GM18519 (cell line): ENCODE data around the gene IPPK.

Experiments
- ATAC-seq: cut with Tn5 transposase; IDR thresholded peaks from one replicate; pipeline ENCODE4 v1.9.1; 2021; ENCODE audit warnings: mild to moderate bottlenecking, moderate library complexity; ENCODE audit not compliant: unreplicated experiment, low FRiP score

Gene IPPK

GRCh38 chr9:92669890-92670708, at the start of gene IPPK:
TSS of gene IPPK (minus strand) at chr9:92670131. CDS start at chr9:92669988, 143 bp downstream.
- peak; percentile 90 for ATAC-seq

- no peak for ATAC-seq
Observed at GRCh38 chr9:92719028-92719647, 49.2 kb upstream of the IPPK start.

GRCh38 chr9:92718086-92719001, 48.4 kb upstream of the IPPK start:
- ATAC-seq, result no peak

GRCh38 chr9:92717201-92718085, 47.5 kb upstream of the IPPK start:
- no peak for ATAC-seq

GRCh38 chr9:92716557-92716956, 46.6 kb upstream of the IPPK start:
- no peak for ATAC-seq

GRCh38 chr9:92715488-92716231, 45.7 kb upstream of the IPPK start:
- ATAC-seq, result no peak

- no peak for ATAC-seq
Observed at GRCh38 chr9:92714787-92715487, 45.0 kb upstream of the IPPK start.

- ATAC-seq, result no peak
Observed at GRCh38 chr9:92714016-92714415, 44.1 kb upstream of the IPPK start.

- ATAC-seq, result no peak
Observed at GRCh38 chr9:92713528-92713927, 43.6 kb upstream of the IPPK start.

GRCh38 chr9:92712767-92713166, 42.8 kb upstream of the IPPK start:
- no peak for ATAC-seq

GRCh38 chr9:92711844-92712243, 41.9 kb upstream of the IPPK start:
- no peak for ATAC-seq

GRCh38 chr9:92711146-92711545, 41.2 kb upstream of the IPPK start:
- no peak for ATAC-seq

- ATAC-seq, result no peak
Observed at GRCh38 chr9:92710368-92710767, 40.4 kb upstream of the IPPK start.

- no peak for ATAC-seq
Observed at GRCh38 chr9:92709954-92710353, 40.0 kb upstream of the IPPK start.

GRCh38 chr9:92709240-92709639, 39.3 kb upstream of the IPPK start:
- ATAC-seq, result no peak

- no peak for ATAC-seq
Observed at GRCh38 chr9:92707530-92707929, 37.6 kb upstream of the IPPK start.

- no peak for ATAC-seq
Observed at GRCh38 chr9:92706218-92706940, 36.4 kb upstream of the IPPK start.

- ATAC-seq, result no peak
Observed at GRCh38 chr9:92704528-92704927, 34.6 kb upstream of the IPPK start.
